K562 (cell line): ENCODE results near the gene SH2B2. TPM values are rescaled to one million over a fixed set of nuclear protein-coding genes. Genes with fewer than 3 reads are reported as not detected.

Experiments used
- ATAC-seq: fragments of 200-7000 bp; cut with Tn5 transposase; 3 replicates; pipeline ENCODE4 v1.9.1; 2020; ENCODE audit warnings: moderate library complexity
- BruUV-seq: library from RNA; stranded (reverse); fragments of 400-500 nt; replicated peaks from 2 replicates; lab custom pipeline; 2021; lab: Mats Ljungman, UMichigan
- CTCF ChIA-PET: fragments of 300-600 bp; formaldehyde crosslinking; extraction: SDS; loops from one replicate; lab custom pipeline; 2021; ENCODE audit warnings: low intra/inter-chr PET ratio; lab: Yijun Ruan, JAX
- POLR2A ChIA-PET: fragments of 300-600, 350-650 bp; sonication (Branson Sonifier 250); formaldehyde crosslinking; extraction: SDS; loops from one replicate; lab custom pipeline; 2021; ENCODE audit warnings: antibody characterized with exemption, inconsistent platforms; lab: Yijun Ruan, JAX
- DNase-seq, 4 experiments: peaks; one replicate each; pipeline versions ENCODE4 v3.0.0 to v3.0.0-alpha.2; 2011 to 2018; ENCODE audit warnings: low spot score in 3 of 4, mixed read lengths in 3 of 4; ENCODE audit errors: extremely low read depth in 1 of 4
- FAIRE-seq: peaks from 2 replicates; lab custom pipeline; 2011; peaks lifted over from hg19 to GRCh38; lab: Jason Lieb, UNC
- H2AFZ ChIP-seq: 2 replicates; pipeline ENCODE4 v1.6.0; 2011; ENCODE audit warnings: low read depth, low read length, control low read depth, inconsistent platforms
- H3K27ac ChIP-seq: fragments of 200-600 bp; 3 replicates; pipeline ENCODE4 v1.8.0; 2011; ENCODE audit warnings: low read depth, mild to moderate bottlenecking, control low read depth, inconsistent platforms, low read length, moderate library complexity, mixed read lengths; ENCODE audit errors: extremely low read depth
- H3K27me3 ChIP-seq, 2 experiments: fragments of 300-600 bp in 1 of 2; 2 replicates in 1 of 2; 3 replicates in 1 of 2; pipeline versions ENCODE4 v1.6.0 to v1.8.0; 2011; ENCODE audit warnings: inconsistent platforms in 2 of 2, low read length in 2 of 2, mild to moderate bottlenecking in 1 of 2, mixed read lengths in 1 of 2, moderate library complexity in 1 of 2; ENCODE audit not compliant: control insufficient read depth in 2 of 2, insufficient read depth in 2 of 2
- H3K36me3 ChIP-seq: fragments of 300-600 bp; 3 replicates; pipeline ENCODE4 v1.8.0; 2011; ENCODE audit warnings: mild to moderate bottlenecking, low read length, inconsistent platforms; ENCODE audit not compliant: control insufficient read depth, insufficient read depth
- H3K4me1 ChIP-seq, 2 experiments: fragments of 200-600 bp in 1 of 2; replicated peaks in 1 of 2; 2 replicates in 1 of 2; 3 replicates in 1 of 2; pipeline versions ENCODE4 v1.5.1 to v1.8.0; 2011; ENCODE audit warnings: inconsistent platforms in 2 of 2, low read length in 2 of 2, mild to moderate bottlenecking in 1 of 2, mixed read lengths in 1 of 2, moderate library complexity in 1 of 2; ENCODE audit not compliant: control insufficient read depth in 2 of 2, insufficient read depth in 2 of 2
- H3K4me2 ChIP-seq: 2 replicates; pipeline ENCODE4 v1.6.1; 2011; ENCODE audit warnings: low read length, control low read depth, inconsistent platforms, mixed read lengths; ENCODE audit not compliant: insufficient read depth
- H3K4me3 ChIP-seq: fragments of 200-600 bp; sonication (generic), shearing (Covaris generic); 2 replicates; pipeline ENCODE4 v1.5.1; 2016; ENCODE audit warnings: control low read depth, inconsistent platforms
- H3K79me2 ChIP-seq: fragments of 200-600 bp; 3 replicates; pipeline ENCODE4 v1.8.0; 2011; ENCODE audit warnings: low read length, inconsistent platforms; ENCODE audit not compliant: control insufficient read depth, insufficient read depth
- H3K9ac ChIP-seq, 2 experiments: 2 replicates each; pipeline versions ENCODE4 v1.6.0 to v1.6.1; 2011; ENCODE audit warnings: low read depth in 2 of 2, low read length in 2 of 2, control low read depth in 1 of 2, inconsistent platforms in 1 of 2, mild to moderate bottlenecking in 1 of 2, mixed read lengths in 1 of 2; ENCODE audit not compliant: insufficient read depth in 1 of 2
- H3K9me1 ChIP-seq: one replicate; pipeline ENCODE4 v1.6.0; 2011; ENCODE audit warnings: inconsistent platforms, mild to moderate bottlenecking, low read length, moderate library complexity; ENCODE audit not compliant: control insufficient read depth, insufficient read depth
- H3K9me3 ChIP-seq: replicated peaks from 2 replicates; pipeline ENCODE4 v1.5.1; 2011; ENCODE audit warnings: low read depth, low read length, inconsistent platforms; ENCODE audit not compliant: control insufficient read depth, insufficient read depth
- H4K20me1 ChIP-seq: replicated peaks from 2 replicates; pipeline ENCODE4 v1.6.1; 2011; ENCODE audit warnings: low read length, inconsistent platforms, mixed read lengths; ENCODE audit not compliant: control insufficient read depth, insufficient read depth
- ARHGAP35 ChIP-seq: fragments of 450-650 bp; IDR thresholded peaks from 2 replicates; pipeline ENCODE4 v1.6.1; 2018; ENCODE audit not compliant: partially characterized antibody
- CEBPB ChIP-seq: fragments of 450-650 bp; IDR thresholded peaks from 2 replicates; pipeline ENCODE4 v1.6.1; 2016; ENCODE audit warnings: missing genetic modification characterization, missing compliant biosample characterization
- MXD1 ChIP-seq: fragments of 250-450 bp; sonication (Bioruptor Pico); IDR thresholded peaks from 2 replicates; pipeline ENCODE4 v1.8.0; 2021; ENCODE audit warnings: borderline replicate concordance, mild to moderate bottlenecking, moderate library complexity; ENCODE audit not compliant: poor library complexity, severe bottlenecking
- NBN ChIP-seq: fragments of 450-650 bp; IDR thresholded peaks from 2 replicates; pipeline ENCODE4 v1.6.1; 2016; ENCODE audit warnings: low read depth, mild to moderate bottlenecking
- NRF1 ChIP-seq, 2 experiments: fragments of 450-650 bp; IDR thresholded peaks in 1 of 2; conservative IDR thresholded peaks in 1 of 2; 2 replicates each; pipeline ENCODE4 v1.6.1; 2014; ENCODE audit warnings: mild to moderate bottlenecking in 2 of 2
- PHB ChIP-seq: fragments of 250-450 bp; sonication (Bioruptor Pico); IDR thresholded peaks from 2 replicates; pipeline ENCODE4 v1.5.0; 2021
- TAF15 ChIP-seq: fragments of 200-400 bp; formaldehyde crosslinking; IDR thresholded peaks from 2 replicates; pipeline ENCODE4 v1.6.1; 2017; ENCODE audit warnings: mild to moderate bottlenecking, low read depth, low read length, moderate library complexity
- TRIM24 ChIP-seq, 2 experiments: fragments of 450-650 bp; IDR thresholded peaks; 2 replicates each; pipeline ENCODE4 v1.6.1; 2016
- ZBTB17 ChIP-seq: fragments of 450-650 bp; formaldehyde crosslinking; IDR thresholded peaks from 2 replicates; pipeline ENCODE4 v1.4.0; 2020; ENCODE audit warnings: mild to moderate bottlenecking
- ZNF780A ChIP-seq: fragments of 250-450 bp; sonication (Bioruptor Pico); IDR thresholded peaks from 2 replicates; pipeline ENCODE4 v1.5.0; 2021; ENCODE audit warnings: mild to moderate bottlenecking
- ZNF785 ChIP-seq: fragments of 250-450 bp; sonication (Bioruptor Pico); IDR thresholded peaks from 2 replicates; pipeline ENCODE4 v1.4.0; 2020; ENCODE audit warnings: mild to moderate bottlenecking
- WGBS: fragments of 100-300 bp; shearing (Covaris generic); methylation state at CpG from one replicate; pipeline ENCODE4 v1.1.6; 2016; ENCODE audit warnings: low coverage, mixed read lengths; ENCODE audit not compliant: insufficient coverage; ENCODE audit errors: missing lambda C conversion rate; 5-methylcytosine and 5-hydroxymethylcytosine counted together
- in situ Hi-C: fragments of 300-500 bp; cut with MboI; formaldehyde crosslinking; loops from 4 replicates; pipeline ENCODE4 v1.15.0; 2018; ENCODE audit warnings: inconsistent platforms, mixed read lengths
- intact Hi-C: fragments of 100-400 bp; cut with micrococcal nuclease; formaldehyde crosslinking; loops from 2 replicates; pipeline ENCODE4 v1.14.2; 2022
- polyA plus RNA-seq, 8 experiments: library from polyadenylated mRNA; depleted of rRNA in 4 of 8; stranded (reverse) in 5 of 8; unstranded in 3 of 8; fragments of >200 nt; fragmentation: Nextera tagmentation in 2 of 8; fragmentation: Illumina TruSeq in 1 of 8; extraction: Ambion mirVana in 2 of 8; extraction: Trizol in 1 of 8; gene quantifications; 2 replicates each; pipeline versions ENCODE4 v1.2.1 to v1.2.3, GENCODE V29; 2011 to 2014; ENCODE audit warnings: inconsistent platforms in 1 of 8, missing spikeins in 1 of 8
- total RNA-seq, 7 experiments: library from RNA; depleted of rRNA in 6 of 7; stranded (reverse); fragments of >200 nt in 6 of 7; fragmentation: Illumina TruSeq in 2 of 7; extraction: Trizol in 2 of 7; gene quantifications; 2 replicates each; pipeline versions ENCODE4 v1.2.1 to v1.2.3, GENCODE V29; 2011 to 2021; ENCODE audit warnings: low replicate concordance in 1 of 7

Gene SH2B2
- total and polyA plus RNA-seq, 9 of the 15 experiments (the other 6 are each of a cell fraction or from before 2014, with no cell fraction given), result 0.03 to 0.89 (median 0.07) TPM; not detected in 4

- TF ChIP-seq MXD1 (no peak), ZNF785 (CRISPR knock-in tag) (no peak), PHB (CRISPR knock-in tag) (no peak), ZNF780A (no peak), TRIM24 (IDR thresholded peaks at IDR 0.05) (no peak), NRF1 (conservative IDR thresholded peaks at IDR 0.05 in 1 of 2, IDR thresholded peaks at IDR 0.05 in 1 of 2) (no peak), ZBTB17 (no peak), TAF15 (no peak), NBN (no peak), CEBPB (tag) (no peak), ARHGAP35 (no peak)
- TF ChIP-seq, all 486 proteins: peak for 0
- H3K4me1 ChIP-seq, result peaks cover 0 to 28% of the 10 kb centered on the region in 2 experiments; a peak in 3 of 5 replicates
- ATAC-seq (no peak), FAIRE-seq (no peak), DNase-seq (no peak)
- ChIA-PET POLR2A (no interaction called here), CTCF (no interaction called here)
- no peaks in the 10 kb centered on the region for H3K9me1 ChIP-seq
- intact Hi-C loops (loop anchor here (5.0 kb wide), 1 partner anchor 72 kb away; no protein-coding TSS in a partner anchor), in situ Hi-C loops (loop anchor here (5.0 to 25.0 kb wide), 2 partner anchors 33 to 342 kb away; partner anchors contain the start of genes POLR2J2, SH2B2 and SPDYE2B)
- no TSS peak for BruUV-seq
- no peaks in the 10 kb centered on the region for H3K79me2 ChIP-seq
- H3K9me3 ChIP-seq, result no peaks in the 10 kb centered on the region
- H3K9ac ChIP-seq, result no peak overlapping the region
- peaks cover 45 to 76% of the 10 kb centered on the region in 2 experiments for H3K27me3 ChIP-seq
- H2AFZ ChIP-seq, result no peak overlapping the region
- H3K27ac ChIP-seq, result no peak overlapping the region
- 0 out of 2 replicates have a peak, but pooled peaks cover 10% of the 10 kb centered on the region for H4K20me1 ChIP-seq
- no peak overlapping the region for H3K4me3 ChIP-seq
- WGBS, result 17% methylated on average over 14 of the region's 14 CpGs
- no peak overlapping the region for H3K4me2 ChIP-seq
- no peaks in the 10 kb centered on the region for H3K36me3 ChIP-seq
Observed at GRCh38 chr7:102320181-102320580, 33.5 kb downstream of the SH2B2 start.
